Colonic mucosa (tissue), 4 donors: Measurements from ENCODE around the gene EMC9. TPM values are rescaled to one million over a fixed set of nuclear protein-coding genes. Genes with fewer than 3 reads are reported as not detected.

Source experiments
- DNase-seq: peaks from one replicate; pipeline ENCODE4 v3.0.0-alpha.2; 2020
- H3K27ac ChIP-seq: fragments of 200-600 bp; one replicate; pipeline ENCODE4 v1.8.0; 2021
- H3K27me3 ChIP-seq: fragments of 200-600 bp; one replicate; pipeline ENCODE4 v1.8.0; 2021
- H3K36me3 ChIP-seq: fragments of 200-600 bp; one replicate; pipeline ENCODE4 v1.8.0; 2021
- H3K4me1 ChIP-seq: fragments of 200-600 bp; one replicate; pipeline ENCODE4 v1.8.0; 2021; ENCODE audit warnings: mild to moderate bottlenecking
- H3K4me3 ChIP-seq: fragments of 200-600 bp; one replicate; pipeline ENCODE4 v1.8.0; 2021
- H3K9ac ChIP-seq, 2 donors: one replicate each; pipeline ENCODE4 v1.7.0; 2013; ENCODE audit warnings: control low read depth in 2 of 2, low read depth in 2 of 2, low read length in 2 of 2
- H3K9me3 ChIP-seq: fragments of 200-600 bp; one replicate; pipeline ENCODE4 v1.8.0; 2021
- CTCF ChIP-seq: fragments of 200-600 bp; IDR thresholded peaks from one replicate; pipeline ENCODE4 v1.8.0; 2022; ENCODE audit warnings: antibody characterized with exemption, mild to moderate bottlenecking
- intact Hi-C: fragments of 100-400 bp; cut with DNase I; formaldehyde crosslinking; loops from one replicate; pipeline ENCODE4 v1.14.1; 2022
- microRNA-seq: library from miRNA; unstranded; fragments of <30 nt; microRNA quantifications from one replicate; pipeline ENCODE4, GENCODE V29; 2019
- total RNA-seq, 2 donors: library from RNA; stranded (reverse); fragmentation: NEBNext Ultra II Directional in 1 of 2; extraction: Animal tissue kit (Norgen Biotek cat#: 25700) in 1 of 2; gene quantifications; one replicate each; pipeline ENCODE4 v1.2.1, GENCODE V29; 2021
- donor health status: healthy.
- donor health status: DM: no; HTN: no; CAD: no.
- donor health status: DM: no; HTN: no; CAD: no.

The EMC9 gene
- total RNA-seq, 2 donors from 2014 or later: 21.1 to 49.6 TPM

GRCh38 chr14:24092505-24093206, 48.7 kb downstream of the EMC9 start:
- peak overlapping the region in 1 of 2 donors; percentile 29 for H3K9ac ChIP-seq
- TF ChIP-seq CTCF: no peak
- intact Hi-C loops: no loop called here
- H3K9me3 ChIP-seq: no peaks in the 10 kb centered on the region
- peak; percentile 28 for DNase-seq
- peaks cover 8% of the 10 kb centered on the region for H3K4me1 ChIP-seq
- H3K4me3 ChIP-seq: no peak overlapping the region
- no peaks in the 10 kb centered on the region for H3K36me3 ChIP-seq
- H3K27ac ChIP-seq: peak overlapping the region; percentile 99
- H3K27me3 ChIP-seq: no peaks in the 10 kb centered on the region

- intact Hi-C loops: no loop called here
- H3K4me1 ChIP-seq: peaks cover 8% of the 10 kb centered on the region
These were observed 49.3 kb downstream of the EMC9 start for GRCh38 chr14:24092110-24092504.

GRCh38 chr14:24089890-24090289, 51.5 kb downstream of the EMC9 start:
- Histone ChIP-seq H3K27me3 (no peaks in the 10 kb centered on the region), H3K36me3 (no peaks in the 10 kb centered on the region), H3K4me1 (peaks cover 6% of the 10 kb centered on the region), H3K9me3 (no peaks in the 10 kb centered on the region), H3K27ac (no peak overlapping the region), H3K4me3 (no peak overlapping the region), H3K9ac (no peak overlapping the region)
- no peak for TF ChIP-seq CTCF
- DNase-seq: no peak
- intact Hi-C loops: loop anchor here (2.0 kb wide), 1 partner anchor 31 kb away; no protein-coding TSS in a partner anchor

More at GRCh38 chr14:24092110-24092504, 49.3 kb downstream of the EMC9 start:
- DNase-seq: peak; percentile 54
- TF ChIP-seq CTCF: no peak
- H3K4me3 ChIP-seq: no peak overlapping the region
- H3K9me3 ChIP-seq: no peaks in the 10 kb centered on the region
- H3K27ac ChIP-seq: peak overlapping the region; percentile 14
- no peaks in the 10 kb centered on the region for H3K27me3 ChIP-seq
- H3K9ac ChIP-seq: no peak overlapping the region
- H3K36me3 ChIP-seq: no peaks in the 10 kb centered on the region

Small RNA genes within 50 kb of the gene (microRNA-seq; reads per million reads assigned to microRNA genes)
- not detected for gene MIR7703

Other genes starting within 250 kb of the EMC9 start
- 10 to 100 TPM; 34.0 to 74.4 TPM for gene DHRS4, start 187.8 kb downstream of the EMC9 start, total RNA-seq
- 10 to 100 TPM; 32.5 to 43.8 TPM for gene DHRS4L2, start 152.7 kb downstream of the EMC9 start, total RNA-seq
- gene CARMIL3, start 89.6 kb downstream of the EMC9 start, total RNA-seq: 1 to 10 TPM in 1 of 2 donors, under 1 TPM in 1; 0.29 to 2.1 TPM
- under 1 TPM in 1 of 2 donors, not detected in 1; 0.45 TPM for gene CPNE6, start 70.0 kb downstream of the EMC9 start, total RNA-seq
- gene PCK2, start 47.3 kb downstream of the EMC9 start, total RNA-seq: 100 to 1,000 TPM; 133 to 173 TPM
- gene DCAF11, start 26.8 kb downstream of the EMC9 start, total RNA-seq: 100 to 1,000 TPM in 1 of 2 donors, 10 to 100 TPM in 1; 89.2 to 106 TPM
- 1 to 10 TPM in 1 of 2 donors, under 1 TPM in 1; 0.88 to 2.7 TPM for gene NRL, start 26.6 kb downstream of the EMC9 start, total RNA-seq
- gene FITM1, start 10.9 kb downstream of the EMC9 start, total RNA-seq: 1 to 10 TPM in 1 of 2 donors, under 1 TPM in 1; 0.85 to 1.5 TPM
- 100 to 1,000 TPM; 199 to 235 TPM for gene PSME1, start 5.4 kb downstream of the EMC9 start, total RNA-seq
- 100 to 1,000 TPM; 151 to 320 TPM for gene PSME2, start 5.0 kb upstream of the EMC9 start, total RNA-seq
- gene RNF31, start 5.9 kb upstream of the EMC9 start, total RNA-seq: 10 to 100 TPM; 36.1 to 70.4 TPM
- gene IRF9, start 19.7 kb upstream of the EMC9 start, total RNA-seq: 10 to 100 TPM; 54.4 to 57.5 TPM
- 1 to 10 TPM; 5.1 TPM for gene REC8, start 30.5 kb upstream of the EMC9 start, total RNA-seq
- 10 to 100 TPM; 19.3 to 78.2 TPM for gene IPO4, start 47.2 kb upstream of the EMC9 start, total RNA-seq
- 10 to 100 TPM; 58.8 to 65.6 TPM for gene TM9SF1, start 53.9 kb upstream of the EMC9 start, total RNA-seq
- under 1 TPM; 0.19 to 0.49 TPM for gene TSSK4, start 64.1 kb upstream of the EMC9 start, total RNA-seq
- 10 to 100 TPM; 47.8 to 48.0 TPM for gene CHMP4A, start 71.9 kb upstream of the EMC9 start, total RNA-seq
- gene MDP1, start 74.5 kb upstream of the EMC9 start, total RNA-seq: 10 to 100 TPM in 1 of 2 donors, 1 to 10 TPM in 1; 8.2 to 10.9 TPM
- 100 to 1,000 TPM; 126 to 150 TPM for gene NEDD8, start 90.8 kb upstream of the EMC9 start, total RNA-seq
- gene GMPR2, start 91.3 kb upstream of the EMC9 start, total RNA-seq: 10 to 100 TPM; 57.9 to 68.1 TPM
- 10 to 100 TPM; 45.5 to 45.7 TPM for gene TINF2, start 101.0 kb upstream of the EMC9 start, total RNA-seq
- gene TGM1, start 121.6 kb upstream of the EMC9 start, total RNA-seq: 1 to 10 TPM in 1 of 2 donors, under 1 TPM in 1; 0.40 to 3.9 TPM
- gene RABGGTA, start 130.0 kb upstream of the EMC9 start, total RNA-seq: 10 to 100 TPM; 37.3 to 38.3 TPM
- 10 to 100 TPM; 38.0 to 42.4 TPM for gene DHRS1, start 158.2 kb upstream of the EMC9 start, total RNA-seq
- 10 to 100 TPM; 23.8 to 49.8 TPM for gene NOP9, start 158.3 kb upstream of the EMC9 start, total RNA-seq
- 10 to 100 TPM in 1 of 2 donors, 1 to 10 TPM in 1; 7.7 to 12.9 TPM for gene CIDEB, start 166.4 kb upstream of the EMC9 start, total RNA-seq
- 1 to 10 TPM; 2.7 to 7.8 TPM for gene LTB4R2, start 168.5 kb upstream of the EMC9 start, total RNA-seq
- 1 to 10 TPM; 1.5 to 4.0 TPM for gene LTB4R, start 169.9 kb upstream of the EMC9 start, total RNA-seq
- gene ADCY4, start 193.5 kb upstream of the EMC9 start, total RNA-seq: 10 to 100 TPM in 1 of 2 donors, 1 to 10 TPM in 1; 6.7 to 10.2 TPM
- gene RIPK3, start 198.4 kb upstream of the EMC9 start, total RNA-seq: 10 to 100 TPM; 30.1 to 38.2 TPM
- 10 to 100 TPM; 11.2 to 24.0 TPM for gene NFATC4, start 226.6 kb upstream of the EMC9 start, total RNA-seq